ENCODE results near the gene GABRR2. TPM values are rescaled to one million over a fixed set of nuclear protein-coding genes. Genes with fewer than 3 reads are reported as not detected.

The GABRR2 gene
- total RNA-seq, 1 donor from 2014 or later = not detected

GRCh38 chr6:89250239-89250638 is 64.9 kb downstream of the GABRR2 start:
- Histone ChIP-seq H2AFZ (replicated peaks) (no peak overlapping the region), H3K4me2 (no peak overlapping the region), H3K9me3 (ENCODE audit: low read depth) (no peaks in the 10 kb centered on the region), H3F3A (ENCODE audit: low read depth) (no peaks in the 10 kb centered on the region), H4K20me1 (ENCODE audit: low read depth) (no peaks in the 10 kb centered on the region), H3K4me3 (no peak overlapping the region), H3K27ac (no peak overlapping the region), H3K79me2 (ENCODE audit: low read depth) (no peaks in the 10 kb centered on the region), H3K27me3 (no peaks in the 10 kb centered on the region), H3K4me1 (no peaks in the 10 kb centered on the region), H3K36me3 (no peaks in the 10 kb centered on the region), H3K9ac (no peak overlapping the region)
- TF ChIP-seq EZH2 (IDR thresholded peaks at IDR 0.05) (no peak), EZH2phosphoT487 (IDR thresholded peaks at IDR 0.05) (no peak)
- TF ChIP-seq, protein P1, sequence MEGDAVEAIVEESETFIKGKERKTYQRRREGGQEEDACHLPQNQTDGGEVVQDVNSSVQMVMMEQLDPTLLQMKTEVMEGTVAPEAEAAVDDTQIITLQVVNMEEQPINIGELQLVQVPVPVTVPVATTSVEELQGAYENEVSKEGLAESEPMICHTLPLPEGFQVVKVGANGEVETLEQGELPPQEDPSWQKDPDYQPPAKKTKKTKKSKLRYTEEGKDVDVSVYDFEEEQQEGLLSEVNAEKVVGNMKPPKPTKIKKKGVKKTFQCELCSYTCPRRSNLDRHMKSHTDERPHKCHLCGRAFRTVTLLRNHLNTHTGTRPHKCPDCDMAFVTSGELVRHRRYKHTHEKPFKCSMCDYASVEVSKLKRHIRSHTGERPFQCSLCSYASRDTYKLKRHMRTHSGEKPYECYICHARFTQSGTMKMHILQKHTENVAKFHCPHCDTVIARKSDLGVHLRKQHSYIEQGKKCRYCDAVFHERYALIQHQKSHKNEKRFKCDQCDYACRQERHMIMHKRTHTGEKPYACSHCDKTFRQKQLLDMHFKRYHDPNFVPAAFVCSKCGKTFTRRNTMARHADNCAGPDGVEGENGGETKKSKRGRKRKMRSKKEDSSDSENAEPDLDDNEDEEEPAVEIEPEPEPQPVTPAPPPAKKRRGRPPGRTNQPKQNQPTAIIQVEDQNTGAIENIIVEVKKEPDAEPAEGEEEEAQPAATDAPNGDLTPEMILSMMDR (IDR thresholded peaks at IDR 0.05) = no peak
- Mint-ChIP-seq H3K4me1 (peaks cover 7% of the 10 kb centered on the region), H3K36me3 (no peaks in the 10 kb centered on the region), H3K27ac (no peak overlapping the region), H3K4me3 (no peak overlapping the region), H3K27me3 (ENCODE audit: insufficient read depth, low read depth) (peaks cover 7% of the 10 kb centered on the region), H3K9me3 (peaks cover 2% of the 10 kb centered on the region)
- DNase-seq (ENCODE audit: low spot score) = no peak

DNA sequence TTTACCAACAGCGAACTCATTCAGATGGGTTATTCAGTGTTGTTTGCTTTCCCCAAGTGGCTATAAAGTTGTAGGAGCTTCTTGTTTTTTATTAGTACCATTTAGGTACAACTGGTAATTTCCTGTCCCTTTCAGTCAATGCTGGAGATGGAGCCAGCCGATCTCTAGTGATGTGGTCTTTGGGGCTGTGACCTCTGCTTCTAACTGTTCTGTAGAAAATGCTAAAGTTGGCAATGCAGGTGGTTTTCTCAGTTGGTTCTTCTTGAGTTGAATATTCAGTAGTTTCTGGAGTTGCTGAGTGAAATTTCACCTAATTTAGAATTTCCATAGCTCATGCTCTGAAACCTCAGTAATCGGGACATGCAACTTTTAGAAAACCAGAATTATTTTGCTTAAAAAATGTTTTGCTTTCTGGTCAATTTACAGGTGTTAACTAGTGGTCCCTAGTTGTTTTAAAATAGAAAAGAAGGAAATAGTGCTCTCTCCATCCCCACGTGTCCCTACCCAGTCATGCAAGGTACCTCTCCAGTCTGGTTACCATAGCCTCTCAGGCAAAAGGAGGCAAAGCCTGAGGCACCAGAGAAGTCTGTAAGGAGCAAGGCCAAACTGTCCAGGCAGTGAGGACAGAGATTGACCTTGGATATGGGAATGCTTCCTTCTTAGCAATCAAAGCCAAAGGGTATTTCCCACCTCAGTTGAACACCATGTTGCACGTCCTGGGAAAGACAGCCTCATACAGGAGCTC is 70.7 kb downstream of the GABRR2 start:
- Histone ChIP-seq H3F3A (ENCODE audit: low read depth) (peaks cover 4% of the 10 kb centered on the region), H3K36me3 (no peaks in the 10 kb centered on the region), H3K4me1 (peaks cover 10% of the 10 kb centered on the region), H3K27ac (no peak overlapping the region), H2AFZ (replicated peaks) (no peak overlapping the region), H4K20me1 (ENCODE audit: low read depth) (no peaks in the 10 kb centered on the region), H3K4me2 (no peak overlapping the region), H3K27me3 (no peaks in the 10 kb centered on the region), H3K4me3 (no peak overlapping the region), H3K9ac (no peak overlapping the region), H3K9me3 (ENCODE audit: low read depth) (no peaks in the 10 kb centered on the region), H3K79me2 (ENCODE audit: low read depth) (no peaks in the 10 kb centered on the region)
- peaks cover 7% of the 10 kb centered on the region for H3K27me3 Mint-ChIP-seq (ENCODE audit: insufficient read depth, low read depth)
- H3K27ac Mint-ChIP-seq = no peak overlapping the region
- no peak for TF ChIP-seq EZH2 (IDR thresholded peaks at IDR 0.05)
- TF ChIP-seq, protein P1 (IDR thresholded peaks at IDR 0.05) = no peak
- TF ChIP-seq EZH2phosphoT487 (IDR thresholded peaks at IDR 0.05) = no peak
- H3K9me3 Mint-ChIP-seq = peaks cover 2% of the 10 kb centered on the region
- peaks cover 21% of the 10 kb centered on the region for H3K4me1 Mint-ChIP-seq
- H3K36me3 Mint-ChIP-seq = no peaks in the 10 kb centered on the region
- DNase-seq (ENCODE audit: low spot score) = no peak
- no peak overlapping the region for H3K4me3 Mint-ChIP-seq

GRCh38 chr6:89243331-89243629 is 71.8 kb downstream of the GABRR2 start:
- Histone ChIP-seq H3K27ac (no peak overlapping the region), H2AFZ (replicated peaks) (no peak overlapping the region), H3K9ac (no peak overlapping the region), H3K79me2 (ENCODE audit: low read depth) (no peaks in the 10 kb centered on the region), H3K4me1 (peaks cover 10% of the 10 kb centered on the region), H3K27me3 (no peaks in the 10 kb centered on the region), H3K4me3 (no peak overlapping the region), H3K4me2 (peak overlapping the region; percentile 15), H3F3A (ENCODE audit: low read depth) (peaks cover 4% of the 10 kb centered on the region), H4K20me1 (ENCODE audit: low read depth) (no peaks in the 10 kb centered on the region), H3K36me3 (no peaks in the 10 kb centered on the region), H3K9me3 (ENCODE audit: low read depth) (no peaks in the 10 kb centered on the region)
- DNase-seq (ENCODE audit: low spot score) = no peak
- H3K4me1 Mint-ChIP-seq = peaks cover 21% of the 10 kb centered on the region
- H3K36me3 Mint-ChIP-seq = peaks cover 1% of the 10 kb centered on the region
- H3K27ac Mint-ChIP-seq = peak overlapping the region; percentile 10
- TF ChIP-seq EZH2 (IDR thresholded peaks at IDR 0.05) (no peak), EZH2phosphoT487 (IDR thresholded peaks at IDR 0.05) (no peak)
- TF ChIP-seq, protein P1 (IDR thresholded peaks at IDR 0.05) = no peak
- peaks cover 7% of the 10 kb centered on the region for H3K27me3 Mint-ChIP-seq (ENCODE audit: insufficient read depth, low read depth)
- peaks cover 4% of the 10 kb centered on the region for H3K9me3 Mint-ChIP-seq
- H3K4me3 Mint-ChIP-seq = no peak overlapping the region

All from neural progenitor cell (in vitro differentiated cells).